Body of pancreas (tissue), 4 donors: ENCODE results near the gene LRRC3. TPM values are rescaled to one million over a fixed set of nuclear protein-coding genes. Genes with fewer than 3 reads are reported as not detected.

Source experiments
- ATAC-seq: fragments of 150-250 bp; one replicate; pipeline ENCODE4 v1.9.1; 2016
- DNase-seq, 4 donors: peaks; one replicate each; pipeline ENCODE4 v3.0.0-alpha.2; 2019
- H3K27ac ChIP-seq, 4 donors: fragments of 200-600 bp; sonication (generic); 1 replicate in 3 of 4; 2 replicates in 1 of 4; pipeline versions ENCODE4 v1.5.1 to v1.6.1; 2016 to 2019; ENCODE audit warnings: mild to moderate bottlenecking in 1 of 4, mixed read lengths in 1 of 4, moderate library complexity in 1 of 4
- H3K27me3 ChIP-seq, 2 donors: fragments of 200-600 bp; sonication (generic); one replicate each; pipeline ENCODE4 v1.6.0; 2016; ENCODE audit warnings: mild to moderate bottlenecking in 1 of 2
- H3K36me3 ChIP-seq, 2 donors: fragments of 200-600 bp; sonication (generic); replicated peaks in 1 of 2; 2 replicates each; pipeline ENCODE4 v1.5.1; 2016; ENCODE audit warnings: low read depth in 2 of 2; ENCODE audit not compliant: insufficient read depth in 1 of 2
- H3K4me1 ChIP-seq: fragments of 200-600 bp; sonication (generic); one replicate; pipeline ENCODE4 v1.6.0; 2016
- H3K4me3 ChIP-seq, 2 donors: fragments of 200-600 bp; sonication (generic); 1 replicate in 1 of 2; 2 replicates in 1 of 2; pipeline ENCODE4 v1.5.1; 2016 to 2019
- H3K9me3 ChIP-seq, 3 donors: fragments of 200-600 bp; sonication (generic); 1 replicate in 2 of 3; 2 replicates in 1 of 3; pipeline ENCODE4 v1.5.1; 2016
- POLR2A ChIP-seq, 3 donors: fragments of 450-650 bp; IDR thresholded peaks; one replicate each; pipeline ENCODE4 v1.6.1; 2016; ENCODE audit warnings: antibody characterized with exemption in 3 of 3, mild to moderate bottlenecking in 2 of 3
- WGBS, 2 donors: methylation state at CpG; one replicate each; pipeline ENCODE4 v1.1.5; 2017; 5-methylcytosine and 5-hydroxymethylcytosine counted together
- intact Hi-C: fragments of 100-400 bp; cut with DNase I; formaldehyde crosslinking; loops from one replicate; pipeline ENCODE4 v1.15.1; 2023
- total RNA-seq, 2 donors: library from RNA; depleted of rRNA; stranded (reverse); fragments of >200 nt; gene quantifications; one replicate each; pipeline ENCODE4 v1.1.0, GENCODE V29; 2016
- TF ChIP-seq, protein P1 (sequence below), 7 experiments: fragments of 450-650 bp in 4 of 7; fragments of 200-600 bp in 3 of 7; sonication (generic) in 3 of 7; IDR thresholded peaks; one replicate each; pipeline ENCODE4 v1.5.1; 2016 to 2019; ENCODE audit warnings: antibody characterized with exemption in 7 of 7

LRRC3 gene
- total RNA-seq, 2 donors from 2014 or later, result 0.33 to 1.0 TPM

DNA sequence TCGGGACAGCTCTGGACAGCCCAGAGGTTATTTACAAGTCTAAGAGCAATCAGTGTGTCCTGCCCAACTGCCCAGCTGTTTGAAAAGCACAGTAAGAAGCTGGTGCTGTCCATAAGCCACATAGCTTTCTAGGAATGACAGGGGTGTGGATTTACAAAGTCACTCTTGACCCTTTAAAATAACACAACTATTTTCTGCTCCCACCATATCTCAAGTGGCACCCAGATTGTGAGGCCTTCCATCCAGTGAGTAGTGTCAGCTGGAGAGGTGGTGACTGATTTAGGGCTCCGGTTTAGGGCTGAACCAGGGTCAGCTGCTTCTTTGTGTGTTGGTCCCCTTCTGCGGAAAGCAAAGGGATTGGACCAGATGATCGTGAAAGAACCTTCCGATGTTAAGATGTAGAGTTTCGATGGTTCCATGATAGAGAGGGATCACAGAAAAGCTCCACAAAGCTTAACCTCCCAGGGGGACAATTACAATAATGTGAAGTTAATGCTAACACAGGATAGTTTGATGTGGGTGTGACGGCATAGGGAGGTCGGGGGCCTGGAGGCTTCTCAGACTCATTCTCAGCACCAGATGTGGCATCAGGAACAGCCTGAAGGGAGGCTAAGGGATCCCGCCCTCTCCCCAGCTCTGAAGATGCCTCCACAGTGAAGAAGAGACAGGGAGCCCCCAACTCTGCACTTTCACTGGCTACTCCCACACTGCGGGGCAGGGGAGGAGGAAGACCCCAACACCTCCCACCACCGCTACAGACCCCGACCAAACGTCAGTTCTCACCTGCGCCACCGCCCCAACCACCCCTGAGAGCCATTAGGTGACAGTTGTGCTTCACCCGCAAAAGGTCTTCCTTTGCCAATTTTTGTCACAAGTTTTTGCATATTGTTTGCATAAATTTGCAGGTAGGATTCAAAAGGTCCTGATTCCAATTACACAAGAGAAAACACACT, 40.6 kb downstream of the LRRC3 start:
- Histone ChIP-seq H3K4me1 (peaks cover 17% of the 10 kb centered on the region), H3K9me3 (peaks cover 0 to 11% (median 0%) of the 10 kb centered on the region in 3 donors), H3K27me3 (no peaks in the 10 kb centered on the region), H3K4me3 (no peak overlapping the region), H3K36me3 (no peaks in the 10 kb centered on the region), H3K27ac (no peak overlapping the region)
- intact Hi-C loops, result no loop called here
- TF ChIP-seq, protein P1, sequence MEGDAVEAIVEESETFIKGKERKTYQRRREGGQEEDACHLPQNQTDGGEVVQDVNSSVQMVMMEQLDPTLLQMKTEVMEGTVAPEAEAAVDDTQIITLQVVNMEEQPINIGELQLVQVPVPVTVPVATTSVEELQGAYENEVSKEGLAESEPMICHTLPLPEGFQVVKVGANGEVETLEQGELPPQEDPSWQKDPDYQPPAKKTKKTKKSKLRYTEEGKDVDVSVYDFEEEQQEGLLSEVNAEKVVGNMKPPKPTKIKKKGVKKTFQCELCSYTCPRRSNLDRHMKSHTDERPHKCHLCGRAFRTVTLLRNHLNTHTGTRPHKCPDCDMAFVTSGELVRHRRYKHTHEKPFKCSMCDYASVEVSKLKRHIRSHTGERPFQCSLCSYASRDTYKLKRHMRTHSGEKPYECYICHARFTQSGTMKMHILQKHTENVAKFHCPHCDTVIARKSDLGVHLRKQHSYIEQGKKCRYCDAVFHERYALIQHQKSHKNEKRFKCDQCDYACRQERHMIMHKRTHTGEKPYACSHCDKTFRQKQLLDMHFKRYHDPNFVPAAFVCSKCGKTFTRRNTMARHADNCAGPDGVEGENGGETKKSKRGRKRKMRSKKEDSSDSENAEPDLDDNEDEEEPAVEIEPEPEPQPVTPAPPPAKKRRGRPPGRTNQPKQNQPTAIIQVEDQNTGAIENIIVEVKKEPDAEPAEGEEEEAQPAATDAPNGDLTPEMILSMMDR (IDR thresholded peaks at IDR 0.05), result no peak
- TF ChIP-seq POLR2A (IDR thresholded peaks at IDR 0.05), result no peak
- no peak for DNase-seq
- 84 to 92% methylated on average over 16 of the region's 16 CpGs for WGBS, 2 donors
- no peak for ATAC-seq

DNA sequence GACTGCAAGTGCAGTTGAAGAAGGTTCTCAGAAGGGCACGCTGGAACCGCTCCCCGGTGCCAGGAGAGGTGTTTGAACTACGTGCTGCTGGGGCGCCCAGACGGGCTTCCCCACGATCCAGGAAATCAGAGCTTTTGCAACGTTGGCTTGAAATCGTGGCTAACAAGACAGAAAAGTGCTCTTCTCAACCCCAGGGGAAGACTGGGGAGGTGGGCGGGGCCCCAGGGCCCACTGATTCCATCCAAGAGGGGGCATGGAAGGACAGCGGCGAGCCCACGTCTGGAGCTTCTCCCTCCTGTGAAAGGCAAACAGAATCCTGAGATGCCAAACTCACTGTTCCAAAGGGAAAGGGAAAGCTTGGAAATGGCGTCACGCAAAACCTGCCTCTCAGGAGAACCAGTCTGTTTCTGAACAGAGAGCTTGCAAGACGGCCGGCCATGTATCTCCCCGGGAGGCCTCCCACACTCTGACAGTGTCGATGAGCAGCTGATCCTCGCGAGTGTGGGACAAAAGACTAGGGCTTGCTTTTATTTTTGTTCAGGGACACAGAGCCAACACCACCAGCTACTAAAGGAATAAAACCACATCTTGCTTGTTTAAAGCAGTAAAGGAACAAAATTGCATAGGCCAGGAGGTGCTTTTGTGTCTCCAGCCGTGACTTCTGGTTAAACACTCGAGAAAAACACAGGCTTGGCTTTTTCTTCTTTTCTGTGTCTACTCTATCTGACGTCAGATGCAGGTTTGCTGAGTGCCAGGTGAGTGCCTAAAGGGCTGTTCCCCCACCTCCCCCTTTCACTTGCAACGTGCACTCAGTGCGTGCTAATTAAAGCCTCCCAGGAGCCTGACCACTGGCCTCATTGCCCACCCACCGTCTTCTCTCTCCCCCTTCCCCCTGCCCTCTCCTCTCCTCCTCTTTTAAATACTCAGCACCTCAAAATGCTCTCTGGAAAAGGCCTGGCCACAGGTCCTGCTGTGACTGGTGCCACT, 41.5 kb downstream of the LRRC3 start:
- Histone ChIP-seq H3K36me3 (no peaks in the 10 kb centered on the region), H3K4me1 (peaks cover 17% of the 10 kb centered on the region), H3K27me3 (no peaks in the 10 kb centered on the region), H3K4me3 (no peak overlapping the region), H3K9me3 (peaks cover 0 to 11% (median 0%) of the 10 kb centered on the region in 3 donors), H3K27ac (peak overlapping the region in 2 of 4 donors; percentile 15 to 38)
- ATAC-seq, result no peak
- DNase-seq, result no peak
- intact Hi-C loops, result no loop called here
- TF ChIP-seq, protein P1 (IDR thresholded peaks at IDR 0.05), result no peak
- TF ChIP-seq POLR2A (IDR thresholded peaks at IDR 0.05), result no peak
- WGBS, 2 donors, result 73 to 79% methylated on average over 22 to 27 of the region's 27 CpGs

DNA sequence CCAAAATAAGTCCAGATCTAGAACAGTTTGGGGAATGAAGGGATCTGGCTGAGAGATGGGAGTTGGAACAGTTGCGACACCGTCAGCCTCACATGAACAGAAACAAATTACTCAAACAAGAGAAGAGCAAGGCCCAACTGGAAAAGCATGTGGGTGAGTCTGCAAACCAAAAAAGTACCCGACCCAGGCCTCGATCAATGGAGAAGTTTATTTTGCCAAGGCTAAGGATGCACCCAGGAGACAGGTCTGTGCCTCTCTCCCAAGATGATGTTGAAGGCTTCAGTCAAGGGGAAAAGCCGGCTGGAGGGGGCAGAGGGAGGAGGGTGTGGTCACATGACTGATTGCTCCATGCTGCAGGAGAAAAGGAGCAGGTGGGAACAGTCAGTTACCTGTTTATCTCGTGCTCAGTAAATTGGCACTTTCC, 42.4 kb downstream of the LRRC3 start:
- WGBS, 2 donors, result 35 to 43% methylated on average over 6 of the region's 6 CpGs
- ATAC-seq (peak; percentile 48), DNase-seq (peak in 2 of 4 donors; percentile 52 to 65)
- intact Hi-C loops, result no loop called here
- peaks cover 0 to 9% (median 0%) of the 10 kb centered on the region in 3 donors for H3K9me3 ChIP-seq
- H3K27me3 ChIP-seq, result no peaks in the 10 kb centered on the region
- no peak overlapping the region for H3K4me3 ChIP-seq
- H3K27ac ChIP-seq, result peak overlapping the region in 2 of 4 donors; percentile 15 to 38
- no peaks in the 10 kb centered on the region for H3K36me3 ChIP-seq
- TF ChIP-seq, protein P1 (IDR thresholded peaks at IDR 0.05), result no peak
- TF ChIP-seq POLR2A (IDR thresholded peaks at IDR 0.05), result no peak
- peaks cover 17% of the 10 kb centered on the region for H3K4me1 ChIP-seq

DNA sequence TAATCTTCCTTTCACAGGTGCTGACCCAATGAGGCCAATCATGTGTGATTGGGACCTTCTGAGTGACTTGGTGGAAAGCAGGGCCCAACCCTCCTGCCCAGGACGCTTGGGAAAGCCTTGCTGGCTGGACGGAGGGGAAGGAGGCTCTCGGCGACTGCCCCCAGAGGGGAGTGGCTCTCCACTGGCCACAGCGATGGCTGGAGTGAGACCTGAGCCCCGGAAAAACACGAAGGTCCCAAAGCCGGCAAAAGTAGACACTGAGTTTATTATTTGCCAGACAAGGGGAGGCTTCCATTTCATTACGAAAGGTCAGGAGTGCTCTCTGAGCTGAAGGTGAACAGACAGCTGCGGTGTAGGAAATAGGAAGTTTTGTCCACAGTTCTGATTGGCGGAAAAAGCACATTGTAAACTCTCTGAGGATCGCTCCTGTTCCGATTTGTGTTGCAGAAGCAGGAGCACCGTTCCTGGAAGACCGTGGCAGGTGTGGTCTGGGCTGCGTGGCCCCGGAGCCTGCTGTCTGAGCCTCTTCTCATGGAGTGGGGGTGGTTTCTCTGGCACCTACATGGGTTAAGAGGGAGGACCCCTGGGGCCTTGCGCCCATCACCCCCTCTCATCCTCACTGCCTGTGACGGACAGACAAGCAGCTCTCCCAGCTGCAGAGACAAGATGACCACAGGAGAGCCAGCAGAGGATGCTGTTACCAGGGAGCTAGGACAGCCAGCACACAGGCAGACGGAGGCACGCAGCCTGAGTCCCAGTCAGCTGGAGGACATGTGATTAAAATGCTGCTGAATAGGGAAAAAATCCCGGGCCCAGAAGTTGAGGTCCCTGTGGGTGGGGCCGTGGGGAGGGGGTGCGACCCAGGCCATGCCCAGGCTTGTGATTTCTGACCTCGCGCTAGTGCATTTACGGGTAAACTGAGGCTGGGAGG, 43.2 kb downstream of the LRRC3 start:
- ATAC-seq, result no peak
- TF ChIP-seq, protein P1 (IDR thresholded peaks at IDR 0.05), result no peak
- TF ChIP-seq POLR2A (IDR thresholded peaks at IDR 0.05), result no peak
- no peak for DNase-seq
- H3K27ac ChIP-seq, result peak overlapping the region in 1 of 4 donors; percentile 15
- H3K36me3 ChIP-seq, result no peaks in the 10 kb centered on the region
- no peaks in the 10 kb centered on the region for H3K27me3 ChIP-seq
- no peak overlapping the region for H3K4me3 ChIP-seq
- intact Hi-C loops, result no loop called here
- peaks cover 0 to under 1% (median 0%) of the 10 kb centered on the region in 3 donors for H3K9me3 ChIP-seq
- WGBS, 2 donors, result 57 to 59% methylated on average over 14 to 27 of the region's 27 CpGs
- H3K4me1 ChIP-seq, result peaks cover 17% of the 10 kb centered on the region
